ENCODE measurements around the gene KIF1C. TPM values are rescaled to one million over a fixed set of nuclear protein-coding genes. Genes with fewer than 3 reads are reported as not detected.

Gene KIF1C
- polyA plus RNA-seq, 3 donors = 3.6 to 12.0 (median 3.9) TPM

DNA sequence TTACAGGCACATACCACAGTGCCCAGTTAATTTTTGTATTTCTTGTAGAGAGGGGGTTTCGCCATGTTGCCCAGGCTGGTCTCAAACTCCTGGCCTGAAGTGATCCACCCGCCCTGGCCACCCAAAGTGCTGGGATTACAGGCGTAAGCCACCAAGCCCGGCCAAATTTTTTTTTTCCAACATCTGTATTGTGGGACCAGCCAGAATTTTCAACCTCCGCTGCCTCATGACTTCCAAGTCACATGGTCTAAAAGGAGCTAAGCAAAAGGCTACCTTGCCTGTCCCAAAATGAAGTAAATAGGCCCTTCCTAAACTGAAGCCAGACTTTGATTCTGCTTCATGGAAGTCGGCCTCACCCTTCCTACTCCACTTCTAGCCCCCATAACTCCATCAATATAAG lies 25.9 kb upstream of the KIF1C start:
- no peaks in the 10 kb centered on the region for H3K9me3 Mint-ChIP-seq
- 96% methylated on average over 4 of the region's 6 CpGs for WGBS (ENCODE audit: insufficient coverage)
- intact Hi-C loops (cut with micrococcal nuclease) = no loop called here
- TF ChIP-seq, protein P1, sequence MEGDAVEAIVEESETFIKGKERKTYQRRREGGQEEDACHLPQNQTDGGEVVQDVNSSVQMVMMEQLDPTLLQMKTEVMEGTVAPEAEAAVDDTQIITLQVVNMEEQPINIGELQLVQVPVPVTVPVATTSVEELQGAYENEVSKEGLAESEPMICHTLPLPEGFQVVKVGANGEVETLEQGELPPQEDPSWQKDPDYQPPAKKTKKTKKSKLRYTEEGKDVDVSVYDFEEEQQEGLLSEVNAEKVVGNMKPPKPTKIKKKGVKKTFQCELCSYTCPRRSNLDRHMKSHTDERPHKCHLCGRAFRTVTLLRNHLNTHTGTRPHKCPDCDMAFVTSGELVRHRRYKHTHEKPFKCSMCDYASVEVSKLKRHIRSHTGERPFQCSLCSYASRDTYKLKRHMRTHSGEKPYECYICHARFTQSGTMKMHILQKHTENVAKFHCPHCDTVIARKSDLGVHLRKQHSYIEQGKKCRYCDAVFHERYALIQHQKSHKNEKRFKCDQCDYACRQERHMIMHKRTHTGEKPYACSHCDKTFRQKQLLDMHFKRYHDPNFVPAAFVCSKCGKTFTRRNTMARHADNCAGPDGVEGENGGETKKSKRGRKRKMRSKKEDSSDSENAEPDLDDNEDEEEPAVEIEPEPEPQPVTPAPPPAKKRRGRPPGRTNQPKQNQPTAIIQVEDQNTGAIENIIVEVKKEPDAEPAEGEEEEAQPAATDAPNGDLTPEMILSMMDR (IDR thresholded peaks at IDR 0.05) = no peak
- peaks cover 0 to 2% (median 2%) of the 10 kb centered on the region in 3 donors for H3K27me3 Mint-ChIP-seq (ENCODE audit: low read depth in 3 of 3)
- H3K36me3 Mint-ChIP-seq = peaks cover 69 to 81% of the 10 kb centered on the region in 2 donors
- Histone ChIP-seq H3K4me1 (ENCODE audit: control insufficient read depth in 1 of 2, insufficient read depth in 2 of 2, low read length in 2 of 2) (peaks cover 44 to 57% of the 10 kb centered on the region in 2 donors), H3K9ac (ENCODE audit: insufficient read depth, low read length, poor library complexity, severe bottlenecking) (no peak overlapping the region), H3K79me2 (ENCODE audit: insufficient read depth, low read length) (peaks cover 33% of the 10 kb centered on the region), H3K4me3 (replicated peaks in 1 of 3; ENCODE audit: low read depth in 2 of 3, low read length in 3 of 3) (no peak overlapping the region), H3K9me3 (replicated peaks in 1 of 2; ENCODE audit: control insufficient read depth in 1 of 2, insufficient read depth in 1 of 2, low read length in 2 of 2) (no peaks in the 10 kb centered on the region), H3K27me3 (ENCODE audit: control insufficient read depth in 2 of 2, insufficient read depth in 2 of 2, low read length in 2 of 2) (no peaks in the 10 kb centered on the region), H2AFZ (ENCODE audit: insufficient read depth, low read depth, low read length, poor library complexity, severe bottlenecking) (no peak overlapping the region), H3K4me2 (replicated peaks; ENCODE audit: extremely low read depth, low read length, poor library complexity, severe bottlenecking) (no peak overlapping the region), H3K36me3 (replicated peaks in 1 of 2; ENCODE audit: control insufficient read depth in 1 of 2, insufficient read depth in 2 of 2, low read length in 2 of 2) (peaks cover 46 to 73% of the 10 kb centered on the region in 2 donors), H4K20me1 (ENCODE audit: insufficient read depth, low read length) (peaks cover 6% of the 10 kb centered on the region), H3K27ac (ENCODE audit: low read depth in 1 of 2, low read length in 2 of 2) (peak overlapping the region in 1 of 2 donors; percentile 60)
- peak overlapping the region in 1 of 7 donors; percentile 59 for H3K27ac Mint-ChIP-seq
- H3K4me3 Mint-ChIP-seq = no peak overlapping the region
- peaks cover 44% of the 10 kb centered on the region for H3K4me1 Mint-ChIP-seq
- no peak for DNase-seq

DNA sequence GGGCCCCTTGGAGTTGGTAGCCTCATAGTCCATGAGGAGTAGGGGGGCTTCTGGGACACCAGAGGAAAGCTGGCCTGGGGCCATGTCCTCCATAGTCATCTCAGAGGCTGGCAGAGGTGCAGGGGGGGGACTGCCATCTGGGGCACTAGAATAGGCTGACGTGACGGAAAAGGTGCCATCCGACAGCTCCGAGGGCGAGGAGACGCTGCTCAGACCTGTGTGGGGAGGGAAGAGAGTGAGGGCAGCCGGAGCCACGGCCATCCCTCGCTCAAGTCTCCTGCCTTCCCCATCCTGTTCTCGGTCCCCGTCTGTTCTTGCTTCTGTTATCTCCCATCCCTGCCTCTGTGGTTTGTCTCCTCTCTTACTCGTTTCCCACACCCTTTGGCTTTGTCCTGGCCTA lies 25.4 kb upstream of the KIF1C start:
- H3K4me1 Mint-ChIP-seq = peaks cover 44% of the 10 kb centered on the region
- TF ChIP-seq, protein P1 (IDR thresholded peaks at IDR 0.05) = no peak
- peaks cover 74 to 86% of the 10 kb centered on the region in 2 donors for H3K36me3 Mint-ChIP-seq
- 94% methylated on average over 9 of the region's 12 CpGs for WGBS (ENCODE audit: insufficient coverage)
- Histone ChIP-seq H3K27ac (ENCODE audit: low read depth in 1 of 2, low read length in 2 of 2) (peak overlapping the region in 1 of 2 donors; percentile 60), H3K79me2 (ENCODE audit: insufficient read depth, low read length) (peaks cover 33% of the 10 kb centered on the region), H3K36me3 (replicated peaks in 1 of 2; ENCODE audit: control insufficient read depth in 1 of 2, insufficient read depth in 2 of 2, low read length in 2 of 2) (peaks cover 51 to 78% of the 10 kb centered on the region in 2 donors), H3K4me2 (replicated peaks; ENCODE audit: extremely low read depth, low read length, poor library complexity, severe bottlenecking) (peak overlapping the region; percentile 62), H3K27me3 (ENCODE audit: control insufficient read depth in 2 of 2, insufficient read depth in 2 of 2, low read length in 2 of 2) (no peaks in the 10 kb centered on the region), H4K20me1 (ENCODE audit: insufficient read depth, low read length) (peaks cover 6% of the 10 kb centered on the region), H3K4me3 (replicated peaks in 1 of 3; ENCODE audit: low read depth in 2 of 3, low read length in 3 of 3) (peak overlapping the region in 1 of 3 experiments; percentile 60), H2AFZ (ENCODE audit: insufficient read depth, low read depth, low read length, poor library complexity, severe bottlenecking) (no peak overlapping the region), H3K9me3 (replicated peaks in 1 of 2; ENCODE audit: control insufficient read depth in 1 of 2, insufficient read depth in 1 of 2, low read length in 2 of 2) (no peaks in the 10 kb centered on the region), H3K4me1 (ENCODE audit: control insufficient read depth in 1 of 2, insufficient read depth in 2 of 2, low read length in 2 of 2) (peaks cover 42 to 54% of the 10 kb centered on the region in 2 donors), H3K9ac (ENCODE audit: insufficient read depth, low read length, poor library complexity, severe bottlenecking) (no peak overlapping the region)
- H3K4me3 Mint-ChIP-seq = no peak overlapping the region
- intact Hi-C loops (cut with micrococcal nuclease) = no loop called here
- peak overlapping the region in 4 of 7 donors; percentile 25 to 90 (median 65) for H3K27ac Mint-ChIP-seq
- H3K27me3 Mint-ChIP-seq (ENCODE audit: low read depth in 3 of 3) = peaks cover 0 to 2% (median 2%) of the 10 kb centered on the region in 3 donors
- no peak for DNase-seq
- H3K9me3 Mint-ChIP-seq = no peaks in the 10 kb centered on the region
